Activated naive CD4-positive, alpha-beta T cell treated with anti-CD3 and anti-CD28 coated beads, Interleukin-2, amount 10 ng/mL, durations not matched to agents 7 days and 5 days (primary cell): ENCODE data around the gene OR10AD1.

Experiments used
- CTCF ChIA-PET: fragments of 350-600 bp; sonication (Branson Sonifier 250); formaldehyde crosslinking; loops from one replicate; lab custom pipeline; 2021; ENCODE audit warnings: antibody characterized with exemption; lab: Charles Lee
- DNase-seq: peaks from one replicate; pipeline ENCODE4 v3.0.0-alpha.2; 2020
- H3K27ac Mint-ChIP-seq: one replicate; pipeline ENCODE4 v1.8.0; 2021; ENCODE audit warnings: mild to moderate bottlenecking, moderate library complexity, mixed read lengths
- H3K27me3 Mint-ChIP-seq: one replicate; pipeline ENCODE4 v1.8.0; 2021; ENCODE audit warnings: mild to moderate bottlenecking, mixed read lengths
- H3K36me3 Mint-ChIP-seq: one replicate; pipeline ENCODE4 v1.8.0; 2021; ENCODE audit warnings: mixed read lengths
- H3K4me1 Mint-ChIP-seq: one replicate; pipeline ENCODE4 v1.8.0; 2021; ENCODE audit warnings: mixed read lengths
- H3K4me3 Mint-ChIP-seq: one replicate; pipeline ENCODE4 v1.8.0; 2021; ENCODE audit warnings: mild to moderate bottlenecking, moderate library complexity, mixed read lengths
- H3K9me3 Mint-ChIP-seq: one replicate; pipeline ENCODE4 v1.8.0; 2021; ENCODE audit warnings: mixed read lengths

OR10AD1 gene

DNA sequence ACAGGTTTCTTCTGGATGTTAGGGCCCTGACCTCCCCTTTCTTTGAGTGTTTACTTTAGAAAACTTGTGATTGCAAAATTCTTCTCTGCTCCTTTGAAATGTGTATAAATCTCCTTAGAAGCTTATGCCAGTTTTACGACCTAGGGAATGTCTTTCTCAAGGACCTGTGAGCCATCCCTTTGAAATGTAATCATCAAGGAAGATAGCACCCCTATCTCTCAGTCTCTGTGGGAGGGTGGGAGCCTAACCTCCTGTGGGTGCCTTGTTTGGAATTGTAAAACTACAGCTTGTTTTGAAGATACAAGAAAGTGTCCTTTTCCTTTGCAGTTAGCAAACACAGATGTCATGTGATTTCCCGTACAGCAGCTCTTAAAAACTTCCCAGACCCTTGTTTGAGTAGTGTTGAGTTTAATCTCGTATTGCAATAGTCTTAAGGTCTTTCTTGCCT, 3.3 kb downstream of the OR10AD1 start:
- peaks cover 51% of the 10 kb centered on the region for H3K4me1 Mint-ChIP-seq
- peaks cover 9% of the 10 kb centered on the region for H3K27me3 Mint-ChIP-seq
- DNase-seq, result no peak
- peak overlapping the region; percentile 87 for H3K27ac Mint-ChIP-seq
- peaks cover 54% of the 10 kb centered on the region for H3K36me3 Mint-ChIP-seq
- peaks cover 39% of the 10 kb centered on the region for H3K9me3 Mint-ChIP-seq
- CTCF ChIA-PET, result interaction anchor here (0.6 to 3.9 kb wide), 10 partner anchors 10 to 419 kb away, joined by 3 to 40 read pairs (median 4); partner anchors contain the start of gene CCDC184
- H3K4me3 Mint-ChIP-seq, result peak overlapping the region; percentile 73

DNA sequence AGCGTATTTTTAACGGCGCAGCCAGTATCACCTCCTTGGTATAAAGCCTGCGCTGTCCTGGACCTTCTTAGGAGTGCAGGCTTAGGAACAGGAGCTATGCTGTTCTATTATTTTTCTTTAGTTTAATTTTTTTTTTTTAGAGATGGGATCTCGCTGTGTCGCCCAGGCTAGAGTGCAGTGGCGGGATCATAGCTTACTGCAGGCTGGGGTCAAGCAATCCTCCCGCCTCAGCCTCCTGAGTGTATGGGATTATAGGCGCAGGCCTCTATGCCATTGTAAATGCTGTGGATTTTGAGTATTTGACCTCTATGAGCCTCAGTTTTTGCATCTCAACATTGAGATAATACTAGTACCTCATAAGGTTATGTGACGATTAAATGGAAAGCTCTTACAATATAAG, 4.1 kb downstream of the OR10AD1 start:
- DNase-seq, result no peak
- Mint-ChIP-seq H3K4me1 (peaks cover 51% of the 10 kb centered on the region), H3K36me3 (peaks cover 47% of the 10 kb centered on the region), H3K9me3 (peaks cover 32% of the 10 kb centered on the region), H3K27me3 (peaks cover 15% of the 10 kb centered on the region), H3K27ac (peak overlapping the region; percentile 87), H3K4me3 (peak overlapping the region; percentile 73)
- CTCF ChIA-PET, result interaction anchor here (0.7 to 3.9 kb wide), 8 partner anchors 10 to 420 kb away, joined by 3 to 40 read pairs (median 4); partner anchors contain the start of gene CCDC184

DNA sequence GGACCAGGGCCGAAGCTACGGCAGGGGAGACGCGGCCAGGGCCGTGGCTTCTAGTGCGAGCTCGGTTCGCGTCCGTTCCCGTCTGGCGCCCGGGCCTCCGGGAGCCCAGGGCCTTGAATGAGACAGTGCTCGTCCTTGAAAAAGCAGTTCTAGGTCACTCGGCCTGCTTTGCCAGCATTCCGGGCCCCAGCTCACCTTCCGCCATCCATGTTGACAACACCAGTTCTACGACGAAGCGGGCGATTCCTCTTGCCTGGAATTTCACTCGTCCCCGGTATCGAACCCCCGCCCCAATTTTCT, 4.5 kb downstream of the OR10AD1 start:
- Mint-ChIP-seq H3K4me3 (peak overlapping the region; percentile 73), H3K4me1 (peaks cover 51% of the 10 kb centered on the region), H3K9me3 (peaks cover 29% of the 10 kb centered on the region), H3K36me3 (peaks cover 43% of the 10 kb centered on the region), H3K27ac (peak overlapping the region; percentile 87), H3K27me3 (peaks cover 18% of the 10 kb centered on the region)
- CTCF ChIA-PET, result interaction anchor here (0.7 to 3.9 kb wide), 7 partner anchors 9 to 396 kb away, joined by 3 to 40 read pairs (median 6); partner anchors contain the start of gene CCDC184
- peak; percentile 46 for DNase-seq

DNA sequence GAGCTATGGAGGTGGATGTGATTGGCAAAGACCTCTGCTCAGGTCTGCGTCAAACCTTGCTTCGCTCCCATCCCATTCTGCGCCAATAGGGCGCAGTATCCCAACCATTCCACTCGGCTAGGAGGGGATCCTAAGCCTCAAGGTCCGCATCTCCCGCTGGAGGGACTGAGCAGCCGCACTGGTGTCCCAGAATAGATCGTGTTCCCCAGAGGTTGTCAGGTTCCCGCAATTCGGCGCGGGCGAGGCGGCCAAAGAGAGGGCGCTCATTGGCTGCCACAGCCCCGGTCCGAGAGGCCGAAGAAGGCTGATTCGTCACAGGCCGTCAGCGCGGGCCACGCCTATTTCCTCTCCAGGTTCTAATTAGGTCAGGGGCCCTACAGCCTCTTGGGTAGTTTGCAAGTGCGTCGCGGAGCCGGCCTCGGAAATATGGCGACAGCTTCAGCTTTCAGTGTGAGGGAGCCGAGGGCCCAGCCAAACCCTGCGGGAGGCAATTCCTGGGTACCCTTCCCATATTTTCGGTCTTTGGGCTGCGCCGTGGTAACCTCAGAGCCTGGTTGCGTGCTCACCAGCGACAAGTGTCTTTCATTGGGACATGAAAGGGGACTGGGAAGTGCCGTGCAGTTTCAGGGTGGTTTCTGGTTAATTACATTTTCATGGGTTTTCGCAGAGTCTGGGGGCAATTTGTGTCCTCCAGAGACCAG, 5.0 kb downstream of the OR10AD1 start:
- CTCF ChIA-PET, result interaction anchor here (0.6 to 3.9 kb wide), 13 partner anchors 9 to 419 kb away, joined by 3 to 40 read pairs (median 4); partner anchors contain the start of genes ASB8 and CCDC184
- H3K27ac Mint-ChIP-seq, result peak overlapping the region; percentile 87
- peaks cover 21% of the 10 kb centered on the region for H3K27me3 Mint-ChIP-seq
- H3K4me1 Mint-ChIP-seq, result peaks cover 51% of the 10 kb centered on the region
- peaks cover 38% of the 10 kb centered on the region for H3K36me3 Mint-ChIP-seq
- H3K4me3 Mint-ChIP-seq, result peak overlapping the region; percentile 73
- peak; percentile 95 for DNase-seq
- peaks cover 25% of the 10 kb centered on the region for H3K9me3 Mint-ChIP-seq

DNA sequence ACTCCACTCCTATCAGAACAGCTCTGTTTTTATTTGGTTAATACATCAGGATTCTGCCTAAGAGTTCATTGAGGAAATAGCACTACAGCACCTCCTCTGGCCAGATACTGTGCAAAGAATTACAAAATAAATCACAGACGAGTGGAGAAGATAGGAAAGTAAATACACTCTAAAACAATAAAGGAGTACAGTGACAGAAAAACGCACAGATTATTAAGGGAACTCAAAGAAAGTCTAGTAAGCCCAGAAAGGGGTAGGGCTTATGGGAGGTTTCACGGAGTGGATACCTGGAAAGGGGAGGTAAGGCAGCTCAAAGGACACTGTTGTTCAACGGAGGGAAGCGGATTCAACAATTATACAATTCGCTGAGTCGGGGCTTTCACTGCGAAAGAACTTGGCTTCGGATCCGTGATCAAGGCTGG, 5.5 kb downstream of the OR10AD1 start:
- peak; percentile 41 for DNase-seq
- H3K4me1 Mint-ChIP-seq, result peaks cover 51% of the 10 kb centered on the region
- H3K36me3 Mint-ChIP-seq, result peaks cover 33% of the 10 kb centered on the region
- CTCF ChIA-PET, result interaction anchor here (0.6 to 3.9 kb wide), 13 partner anchors 8 to 420 kb away, joined by 3 to 40 read pairs (median 5); partner anchors contain the start of genes ASB8 and CCDC184
- peak overlapping the region; percentile 73 for H3K4me3 Mint-ChIP-seq
- H3K27me3 Mint-ChIP-seq, result peaks cover 21% of the 10 kb centered on the region
- H3K27ac Mint-ChIP-seq, result peak overlapping the region; percentile 87
- peaks cover 19% of the 10 kb centered on the region for H3K9me3 Mint-ChIP-seq

DNA sequence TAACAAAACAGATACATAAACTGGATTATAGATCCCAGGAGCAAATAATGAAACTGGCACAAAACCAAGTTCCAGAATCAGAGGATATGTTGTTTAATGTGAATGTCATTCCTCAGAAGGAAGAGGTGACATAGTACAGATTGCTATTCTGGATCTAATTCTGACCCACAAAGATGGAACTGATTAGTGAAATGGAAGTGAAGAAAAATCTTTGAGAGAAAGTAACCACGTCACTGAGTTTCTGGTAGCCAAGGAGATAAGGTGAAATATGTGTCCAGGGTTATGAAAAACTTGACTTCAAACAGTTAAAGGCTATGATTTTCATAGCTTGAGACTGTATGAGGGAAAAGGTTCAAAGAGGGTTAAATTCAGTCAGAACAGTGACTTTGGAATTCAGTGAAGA, 8.3 kb downstream of the OR10AD1 start:
- CTCF ChIA-PET, result interaction anchor here (1.0 kb wide), 1 partner anchor 9 kb away, joined by 3 read pairs; no protein-coding TSS in a partner anchor
- Mint-ChIP-seq H3K4me3 (no peak overlapping the region), H3K4me1 (peaks cover 25% of the 10 kb centered on the region), H3K36me3 (peaks cover 6% of the 10 kb centered on the region), H3K27ac (no peak overlapping the region), H3K9me3 (no peaks in the 10 kb centered on the region), H3K27me3 (peaks cover 28% of the 10 kb centered on the region)
- DNase-seq, result no peak

DNA sequence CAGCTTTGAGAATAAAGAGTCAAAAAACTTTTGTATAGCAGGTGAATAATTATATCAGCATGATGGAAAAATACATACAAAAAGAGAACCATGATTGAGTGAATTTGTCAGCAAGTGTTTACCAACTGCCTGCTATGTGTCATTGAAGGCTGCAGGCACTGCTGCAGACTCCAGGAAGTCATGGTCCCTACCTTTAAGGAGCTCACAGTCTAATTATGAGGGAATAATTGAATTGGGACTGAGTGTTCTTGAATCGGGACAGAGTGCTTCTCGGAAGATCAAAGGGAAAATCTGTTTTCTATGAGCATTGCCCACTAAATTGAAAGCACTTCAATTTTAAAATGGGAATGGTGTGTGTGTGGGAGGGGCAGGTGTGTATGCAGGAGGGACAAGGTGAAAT, 9.5 kb downstream of the OR10AD1 start:
- H3K36me3 Mint-ChIP-seq, result peaks cover 2% of the 10 kb centered on the region

DNA sequence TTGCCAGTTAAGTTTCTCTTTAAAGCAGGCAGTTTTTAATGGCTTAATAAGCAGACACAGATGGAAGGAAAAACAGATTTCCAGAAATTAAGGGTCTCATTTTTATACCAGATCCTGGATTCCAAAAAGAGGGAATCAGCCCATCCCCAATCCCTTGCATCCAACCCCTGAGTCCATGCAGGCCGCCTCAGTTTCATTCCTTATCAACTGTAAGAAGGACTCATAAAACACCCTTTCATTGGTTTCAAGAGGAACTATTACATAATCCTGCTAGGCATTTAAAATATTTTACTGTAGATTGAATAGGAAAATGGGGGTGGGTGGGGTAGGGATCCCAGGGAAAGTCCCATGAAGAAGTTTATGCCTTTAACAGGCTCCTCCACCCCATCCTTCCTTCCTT, 10.2 kb downstream of the OR10AD1 start:
- DNase-seq, result no peak
- H3K36me3 Mint-ChIP-seq, result no peaks in the 10 kb centered on the region
- H3K27ac Mint-ChIP-seq, result no peak overlapping the region
- H3K27me3 Mint-ChIP-seq, result peaks cover 39% of the 10 kb centered on the region
- no peak overlapping the region for H3K4me3 Mint-ChIP-seq
- H3K9me3 Mint-ChIP-seq, result no peaks in the 10 kb centered on the region
- CTCF ChIA-PET, result interaction anchor here (0.9 kb wide), 1 partner anchor 10 kb away, joined by 3 read pairs; the partner anchor contains the start of gene CCDC184
- peaks cover 15% of the 10 kb centered on the region for H3K4me1 Mint-ChIP-seq

More for the DNA sequence above, 9.5 kb downstream of the OR10AD1 start:
- Mint-ChIP-seq H3K4me1 (peaks cover 15% of the 10 kb centered on the region), H3K27me3 (peaks cover 32% of the 10 kb centered on the region), H3K27ac (no peak overlapping the region), H3K4me3 (no peak overlapping the region), H3K9me3 (no peaks in the 10 kb centered on the region)
- DNase-seq, result no peak
- CTCF ChIA-PET, result no interaction called here

DNA sequence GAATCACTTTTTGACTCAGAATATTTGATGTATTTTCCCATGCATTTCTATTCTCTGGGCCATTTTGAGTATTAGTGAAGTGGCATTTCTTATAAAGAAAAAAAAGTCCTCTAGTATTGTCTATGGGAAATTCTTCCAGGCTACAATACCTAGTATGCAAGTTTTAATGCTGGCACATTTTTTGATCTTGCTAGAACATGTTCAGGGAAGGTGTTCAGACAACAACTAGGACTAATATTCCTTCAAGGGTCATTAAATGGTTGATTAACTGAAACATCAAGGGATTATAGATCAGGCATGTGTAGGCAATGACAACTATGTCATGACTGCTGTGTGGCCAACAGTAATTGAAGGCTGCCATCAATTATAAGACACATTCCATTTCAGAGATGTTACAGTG, 12.0 kb downstream of the OR10AD1 start:
- CTCF ChIA-PET, result interaction anchor here (0.9 kb wide), 1 partner anchor 33 kb away, joined by 3 read pairs; no protein-coding TSS in a partner anchor
- Mint-ChIP-seq H3K4me3 (no peak overlapping the region), H3K9me3 (no peaks in the 10 kb centered on the region), H3K27me3 (peaks cover 53% of the 10 kb centered on the region), H3K27ac (no peak overlapping the region), H3K4me1 (peaks cover 2% of the 10 kb centered on the region), H3K36me3 (no peaks in the 10 kb centered on the region)
- no peak for DNase-seq

DNA sequence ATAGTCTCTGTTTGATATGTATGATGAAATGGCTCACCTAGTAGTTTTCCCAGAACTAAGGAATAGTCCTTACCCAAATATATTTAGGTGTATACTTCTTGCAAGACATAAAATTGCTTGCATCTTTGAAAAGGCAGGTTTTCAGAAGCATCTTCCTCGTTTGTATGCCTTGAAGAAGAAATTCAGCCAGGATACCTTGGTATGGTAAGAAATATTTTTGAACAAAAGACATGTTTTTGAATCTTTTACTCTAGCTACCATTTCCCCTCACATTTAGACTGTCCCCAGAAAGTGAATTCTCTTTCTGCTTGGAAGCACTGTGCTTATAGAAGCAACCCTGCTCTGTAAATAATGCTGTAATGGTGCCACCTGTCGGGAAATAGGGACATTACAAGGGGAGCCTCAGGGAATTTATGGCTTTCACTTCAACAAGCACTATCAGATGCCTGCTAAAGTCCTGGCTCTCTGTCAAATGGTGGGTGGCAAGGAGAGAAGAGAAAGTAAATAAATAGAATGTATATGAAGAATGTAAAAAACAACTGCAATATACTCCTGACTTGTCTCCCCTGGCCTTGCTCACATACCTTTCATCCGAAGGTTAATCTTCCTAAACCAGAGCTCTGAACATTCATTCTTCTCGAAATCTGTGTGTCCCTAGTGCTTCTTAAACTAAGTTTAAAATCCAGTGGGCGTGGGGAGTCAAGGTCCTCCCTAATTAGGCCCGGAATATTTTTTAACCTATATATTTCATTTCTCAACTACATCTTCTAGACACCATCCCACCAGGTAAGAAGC, 13.6 kb downstream of the OR10AD1 start:
- H3K4me1 Mint-ChIP-seq, result peaks cover 2% of the 10 kb centered on the region
- DNase-seq, result peak; percentile 83
- H3K36me3 Mint-ChIP-seq, result no peaks in the 10 kb centered on the region
- H3K27me3 Mint-ChIP-seq, result peaks cover 58% of the 10 kb centered on the region
- CTCF ChIA-PET, result interaction anchor here (0.6 to 1.7 kb wide), 13 partner anchors 8 to 447 kb away, joined by 3 to 11 read pairs (median 3); partner anchors contain the start of genes ASB8 and TMEM106C
- no peak overlapping the region for H3K27ac Mint-ChIP-seq
- no peaks in the 10 kb centered on the region for H3K9me3 Mint-ChIP-seq
- H3K4me3 Mint-ChIP-seq, result no peak overlapping the region

DNA sequence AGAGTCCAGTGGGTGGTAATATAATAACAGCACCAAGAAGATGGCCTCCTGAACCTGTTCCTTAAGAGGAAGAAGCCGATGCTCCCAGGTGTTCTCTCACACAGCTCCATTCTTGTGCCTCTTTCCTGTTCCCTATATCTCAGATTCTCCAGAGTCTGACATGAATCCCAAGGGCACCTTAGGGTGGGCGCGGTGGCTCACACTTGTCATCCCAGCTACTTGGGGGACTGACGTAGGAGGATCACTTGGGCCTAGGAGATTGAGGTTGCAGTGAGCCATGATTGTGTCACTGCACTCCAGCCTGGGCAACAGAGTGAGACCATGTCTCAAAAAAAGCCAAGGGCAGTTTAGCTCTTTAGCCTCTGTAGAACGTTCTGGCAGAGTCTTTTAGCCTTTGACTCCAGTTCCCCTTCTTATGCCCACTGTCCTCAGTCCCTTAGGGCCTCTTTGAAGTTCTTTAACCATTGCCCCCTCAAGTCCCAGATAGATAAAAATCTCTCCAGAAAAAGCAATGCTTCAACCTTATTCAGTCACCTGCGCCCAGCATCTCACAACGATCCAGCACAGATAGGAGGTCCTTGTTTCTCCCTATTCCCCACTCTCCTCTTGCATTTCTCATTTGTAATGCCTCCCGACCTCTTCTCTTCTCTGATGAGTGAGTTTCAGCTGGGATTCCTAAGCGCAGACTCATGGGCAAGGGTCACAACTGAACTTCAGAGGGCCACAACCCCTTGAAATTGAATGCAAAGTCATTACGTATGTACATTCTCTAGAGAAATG, 15.0 kb downstream of the OR10AD1 start:
- H3K27me3 Mint-ChIP-seq, result peaks cover 62% of the 10 kb centered on the region
- no peaks in the 10 kb centered on the region for H3K9me3 Mint-ChIP-seq
- CTCF ChIA-PET, result interaction anchor here (0.9 to 1.0 kb wide), 2 partner anchors 9 to 26 kb away, joined by 3 read pairs; no protein-coding TSS in a partner anchor

DNA sequence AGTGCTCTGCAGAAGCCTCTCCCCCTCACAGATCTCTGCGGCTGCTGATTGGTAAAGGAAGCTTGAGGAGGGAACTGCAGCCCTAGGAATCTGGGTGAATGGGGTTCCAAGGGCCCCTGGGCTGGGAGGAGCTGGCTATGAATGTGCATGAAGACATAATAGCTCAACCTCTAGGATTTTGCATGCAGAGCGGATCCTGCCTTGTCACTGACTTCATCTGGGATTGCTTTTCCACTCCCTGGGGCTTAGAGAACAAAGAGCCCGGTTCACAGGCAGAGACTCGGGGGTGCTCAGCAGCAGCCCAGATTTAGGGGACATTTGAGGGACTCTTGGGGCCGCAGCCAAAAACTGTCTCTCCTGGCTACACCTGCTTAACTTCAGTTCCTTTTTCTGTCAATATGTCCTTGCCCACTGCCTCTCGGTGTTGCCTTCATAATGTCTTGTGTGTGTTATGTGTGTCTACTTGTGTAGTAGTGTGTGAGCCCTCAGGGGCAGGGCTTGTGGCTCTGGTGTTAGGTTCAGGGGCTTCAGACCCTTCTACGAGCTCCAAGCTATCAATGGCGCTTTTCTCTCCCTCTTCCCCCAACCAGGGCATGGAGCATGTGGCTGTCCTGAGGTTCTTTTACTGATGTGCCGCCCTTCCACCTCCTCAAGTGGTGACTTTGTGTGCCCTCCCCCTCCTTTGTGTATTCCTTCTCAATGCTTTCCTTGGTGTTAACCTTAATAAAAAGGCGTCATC, 17.7 kb downstream of the OR10AD1 start:
- Mint-ChIP-seq H3K27ac (no peak overlapping the region), H3K27me3 (peaks cover 85% of the 10 kb centered on the region)

More for the DNA sequence above, 15.0 kb downstream of the OR10AD1 start:
- H3K36me3 Mint-ChIP-seq, result no peaks in the 10 kb centered on the region
- no peak for DNase-seq
- H3K27ac Mint-ChIP-seq, result no peak overlapping the region
- H3K4me3 Mint-ChIP-seq, result no peak overlapping the region
- peaks cover 10% of the 10 kb centered on the region for H3K4me1 Mint-ChIP-seq

DNA sequence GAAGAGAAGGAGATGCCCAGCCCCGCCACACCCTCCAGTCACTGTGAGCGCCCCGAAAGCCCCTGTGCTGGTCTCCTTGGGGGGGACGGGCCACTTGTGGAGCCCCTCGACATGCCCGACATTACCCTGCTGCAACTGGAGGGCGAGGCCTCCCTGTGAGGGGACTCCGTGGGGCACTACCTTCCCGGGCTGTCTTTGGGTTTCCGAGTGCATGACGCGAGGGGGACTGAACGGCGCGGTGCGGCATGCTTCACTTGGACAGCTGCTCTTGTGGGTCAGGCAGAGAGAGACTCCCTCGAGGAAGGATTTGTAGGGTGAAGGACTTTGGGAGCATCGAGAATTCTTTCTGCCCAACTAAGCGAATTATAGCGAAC, 18.6 kb downstream of the OR10AD1 start:
- Mint-ChIP-seq H3K9me3 (no peaks in the 10 kb centered on the region), H3K27ac (no peak overlapping the region), H3K27me3 (peaks cover 82% of the 10 kb centered on the region), H3K4me1 (peaks cover 22% of the 10 kb centered on the region), H3K4me3 (peak overlapping the region; percentile 37), H3K36me3 (no peaks in the 10 kb centered on the region)
- DNase-seq, result no peak
- CTCF ChIA-PET, result interaction anchor here (4.6 kb wide), 1 partner anchor 14 kb away, joined by 40 read pairs; no protein-coding TSS in a partner anchor

More for the DNA sequence above, 17.7 kb downstream of the OR10AD1 start:
- peak overlapping the region; percentile 26 for H3K4me3 Mint-ChIP-seq
- peaks cover 22% of the 10 kb centered on the region for H3K4me1 Mint-ChIP-seq
- H3K9me3 Mint-ChIP-seq, result no peaks in the 10 kb centered on the region
- no peaks in the 10 kb centered on the region for H3K36me3 Mint-ChIP-seq
- CTCF ChIA-PET, result interaction anchor here (0.6 to 4.6 kb wide), 3 partner anchors 10 to 13 kb away, joined by 3 to 40 read pairs (median 3); no protein-coding TSS in a partner anchor
- DNase-seq, result no peak
